ENCODE results near the gene NFATC2IP. TPM values are rescaled to one million over a fixed set of nuclear protein-coding genes. Genes with fewer than 3 reads are reported as not detected.
A peak's percentile ranks its signal among the peaks of the same experiment; 100 is the strongest.

The NFATC2IP gene
- total and polyA plus RNA-seq, 2 of the 13 experiments (the other 11 are each of a cell fraction or from before 2014, with no cell fraction given): 32.1 to 48.5 TPM

DNA sequence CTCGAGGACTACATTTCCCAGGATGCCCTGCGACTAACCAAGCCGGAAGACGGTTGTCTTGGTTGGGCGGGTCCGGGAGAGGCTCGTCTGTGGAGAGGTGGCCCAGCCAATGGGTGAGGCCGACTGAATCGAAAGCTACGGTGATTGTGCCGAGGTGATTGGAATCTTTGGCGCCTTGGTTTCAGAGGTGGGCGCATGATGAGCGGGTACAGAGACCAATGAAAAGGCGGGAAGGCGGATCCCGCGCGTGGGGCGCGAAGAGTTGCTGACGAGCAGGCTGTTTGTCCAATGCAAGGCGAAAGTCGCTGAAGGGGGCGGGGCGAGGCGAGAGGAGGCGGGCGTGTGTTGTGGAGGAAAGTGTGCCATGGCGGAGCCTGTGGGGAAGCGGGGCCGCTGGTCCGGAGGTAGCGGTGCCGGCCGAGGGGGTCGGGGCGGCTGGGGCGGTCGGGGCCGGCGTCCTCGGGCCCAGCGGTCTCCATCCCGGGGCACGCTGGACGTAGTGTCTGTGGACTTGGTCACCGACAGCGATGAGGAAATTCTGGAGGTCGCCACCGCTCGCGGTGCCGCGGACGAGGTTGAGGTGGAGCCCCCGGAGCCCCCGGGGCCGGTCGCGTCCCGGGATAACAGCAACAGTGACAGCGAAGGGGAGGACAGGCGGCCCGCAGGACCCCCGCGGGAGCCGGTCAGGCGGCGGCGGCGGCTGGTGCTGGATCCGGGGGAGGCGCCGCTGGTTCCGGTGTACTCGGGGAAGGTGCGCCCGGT lies at the start of gene NFATC2IP (continued):
- TF ChIP-seq SOX13 (IDR thresholded peaks at IDR 0.05): no peak
- TF ChIP-seq SOX13 (CRISPR knock-in tag; conservative IDR thresholded peaks at IDR 0.05 in 1 of 2, IDR thresholded peaks at IDR 0.05 in 1 of 2): 0 out of 4 replicates have a peak, but pooled peaks of 1 of the 2 experiments have one; percentile 6
- TF ChIP-seq ZNF564 (CRISPR knock-in tag; IDR thresholded peaks at IDR 0.05): no peak
- TF ChIP-seq SRSF1 (optimal IDR thresholded peaks at IDR 0.05; ENCODE audit: low read depth, low read length): no peak
- no peak for TF ChIP-seq NFKBIZ (CRISPR knock-in tag; IDR thresholded peaks at IDR 0.05)
- TF ChIP-seq ZSCAN22 (CRISPR knock-in tag; IDR thresholded peaks at IDR 0.05): no peak
- TF ChIP-seq RFXAP (CRISPR knock-in tag; IDR thresholded peaks at IDR 0.05; ENCODE audit: borderline replicate concordance): 0 out of 2 replicates have a peak, but pooled peaks have one; percentile 20
- TF ChIP-seq HIVEP1 (CRISPR knock-in tag; IDR thresholded peaks at IDR 0.05): no peak
- TF ChIP-seq, protein P1, sequence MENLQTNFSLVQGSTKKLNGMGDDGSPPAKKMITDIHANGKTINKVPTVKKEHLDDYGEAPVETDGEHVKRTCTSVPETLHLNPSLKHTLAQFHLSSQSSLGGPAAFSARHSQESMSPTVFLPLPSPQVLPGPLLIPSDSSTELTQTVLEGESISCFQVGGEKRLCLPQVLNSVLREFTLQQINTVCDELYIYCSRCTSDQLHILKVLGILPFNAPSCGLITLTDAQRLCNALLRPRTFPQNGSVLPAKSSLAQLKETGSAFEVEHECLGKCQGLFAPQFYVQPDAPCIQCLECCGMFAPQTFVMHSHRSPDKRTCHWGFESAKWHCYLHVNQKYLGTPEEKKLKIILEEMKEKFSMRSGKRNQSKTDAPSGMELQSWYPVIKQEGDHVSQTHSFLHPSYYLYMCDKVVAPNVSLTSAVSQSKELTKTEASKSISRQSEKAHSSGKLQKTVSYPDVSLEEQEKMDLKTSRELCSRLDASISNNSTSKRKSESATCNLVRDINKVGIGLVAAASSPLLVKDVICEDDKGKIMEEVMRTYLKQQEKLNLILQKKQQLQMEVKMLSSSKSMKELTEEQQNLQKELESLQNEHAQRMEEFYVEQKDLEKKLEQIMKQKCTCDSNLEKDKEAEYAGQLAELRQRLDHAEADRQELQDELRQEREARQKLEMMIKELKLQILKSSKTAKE (CRISPR knock-in tag; IDR thresholded peaks at IDR 0.05; ENCODE audit: borderline replicate concordance): peak; percentile 22; the same call in 1 of the 2 replicates
- TF ChIP-seq RARA (CRISPR knock-in tag; IDR thresholded peaks at IDR 0.05): peak; percentile 2; the same call in 1 of the 2 replicates
- TF ChIP-seq ZSCAN9 (CRISPR knock-in tag; IDR thresholded peaks at IDR 0.05; ENCODE audit: borderline replicate concordance): no peak
- TF ChIP-seq ZNF746 (CRISPR knock-in tag; IDR thresholded peaks at IDR 0.05): no peak
- TF ChIP-seq ZNF101 (CRISPR knock-in tag; IDR thresholded peaks at IDR 0.05; ENCODE audit: borderline replicate concordance, low read depth): no peak
- TF ChIP-seq FOXP1 (IDR thresholded peaks at IDR 0.05): no peak
- no peak for TF ChIP-seq FOXP1 (CRISPR knock-in tag; IDR thresholded peaks at IDR 0.05)
- TF ChIP-seq SMYD3 (CRISPR knock-in tag; IDR thresholded peaks at IDR 0.05): 0 out of 2 replicates have a peak, but pooled peaks have one; percentile 34
- TF ChIP-seq ZNF414 (CRISPR knock-in tag; IDR thresholded peaks at IDR 0.05): no peak
- TF ChIP-seq TFAP4 (IDR thresholded peaks at IDR 0.05; ENCODE audit: borderline replicate concordance, low read depth): no peak
- no peak; the same call in 1 of the 2 replicates for TF ChIP-seq ZFP90 (CRISPR knock-in tag; IDR thresholded peaks at IDR 0.05; ENCODE audit: borderline replicate concordance)
- TF ChIP-seq ZSCAN31 (CRISPR knock-in tag; IDR thresholded peaks at IDR 0.05; ENCODE audit: low read depth): peak; percentile 26; the same call in 1 of the 2 replicates
- TF ChIP-seq MTF1 (CRISPR knock-in tag; IDR thresholded peaks at IDR 0.05): no peak
- TF ChIP-seq HMGXB4 (CRISPR knock-in tag; IDR thresholded peaks at IDR 0.05; ENCODE audit: borderline replicate concordance in 1 of 2, low read depth in 1 of 2): peak; percentile 70 to 81; a peak in 3 of 4 replicates
- no peak; the same call in 1 of the 2 replicates for TF ChIP-seq ZNF34 (CRISPR knock-in tag; IDR thresholded peaks at IDR 0.05; ENCODE audit: borderline replicate concordance)

Data from HepG2 (cell line).